A673 (cell line): Measurements from ENCODE around the gene GRAMD1B. TPM values are rescaled to one million over a fixed set of nuclear protein-coding genes. Genes with fewer than 3 reads are reported as not detected.

Source experiments
- BruUV-seq: library from RNA; stranded (reverse); fragments of 400-500 nt; replicated peaks from 2 replicates; lab custom pipeline; 2021; lab: Mats Ljungman, UMichigan
- CTCF ChIA-PET: fragments of 300-600 bp; sonication (Branson Sonifier 250); formaldehyde crosslinking; loops from one replicate; lab custom pipeline; 2022; ENCODE audit warnings: antibody characterized with exemption; lab: Charles Lee
- POLR2A ChIA-PET: fragments of 300-600 bp; sonication (Branson Sonifier 250); formaldehyde crosslinking; loops from one replicate; lab custom pipeline; 2022; ENCODE audit warnings: antibody characterized with exemption; ENCODE audit not compliant: low non-redundant PET; lab: Charles Lee
- DNase-seq: peaks from one replicate; pipeline ENCODE4 v3.0.0-alpha.2; 2015; ENCODE audit warnings: low spot score
- H3K27ac ChIP-seq: fragments of 200-600 bp; sonication (generic); 2 replicates; pipeline ENCODE4 v1.5.1; 2016; ENCODE audit warnings: mixed run types, low read depth, mild to moderate bottlenecking, mixed read lengths, antibody characterized with exemption, low read length; ENCODE audit not compliant: poor library complexity, severe bottlenecking
- H3K27me3 ChIP-seq: fragments of 200-600 bp; sonication (generic); replicated peaks from 2 replicates; pipeline ENCODE4 v1.6.1; 2017; ENCODE audit warnings: mixed run types, low read depth, mild to moderate bottlenecking, mixed read lengths, antibody characterized with exemption, low read length; ENCODE audit not compliant: insufficient read depth, poor library complexity
- H3K36me3 ChIP-seq: fragments of 200-600 bp; sonication (generic); 2 replicates; pipeline ENCODE4 v1.6.1; 2016; ENCODE audit warnings: mixed run types, mild to moderate bottlenecking, mixed read lengths, antibody characterized with exemption, low read length; ENCODE audit not compliant: insufficient read depth, poor library complexity, severe bottlenecking
- H3K4me1 ChIP-seq: fragments of 200-600 bp; sonication (generic); 2 replicates; pipeline ENCODE4 v1.6.1; 2017; ENCODE audit warnings: mixed run types, mild to moderate bottlenecking, mixed read lengths, antibody characterized with exemption, low read length; ENCODE audit not compliant: insufficient read depth, poor library complexity, severe bottlenecking
- H3K4me3 ChIP-seq: fragments of 200-600 bp; sonication (generic); 2 replicates; pipeline ENCODE4 v1.5.1; 2016; ENCODE audit warnings: low read depth, mixed run types, mild to moderate bottlenecking, mixed read lengths, low read length; ENCODE audit not compliant: poor library complexity, severe bottlenecking
- H3K9me3 ChIP-seq: fragments of 200-600 bp; sonication (generic); 2 replicates; pipeline ENCODE4 v1.6.1; 2016; ENCODE audit warnings: mixed run types, low read depth, mild to moderate bottlenecking, mixed read lengths, antibody characterized with exemption, low read length; ENCODE audit not compliant: poor library complexity, severe bottlenecking
- CTCF ChIP-seq: fragments of 300-800, 200-600 bp; sonication (generic); conservative IDR thresholded peaks from 2 replicates; pipeline ENCODE4 v1.5.1; 2017; ENCODE audit warnings: low read depth, mild to moderate bottlenecking, antibody characterized with exemption, low read length, moderate library complexity, mixed read lengths
- EZH2 ChIP-seq: fragments of 200-600 bp; sonication (generic); IDR thresholded peaks from 2 replicates; pipeline ENCODE4 v1.6.1; 2017; ENCODE audit warnings: borderline replicate concordance, low read depth, mild to moderate bottlenecking, mixed read lengths, antibody characterized with exemption, low read length; ENCODE audit not compliant: poor library complexity, severe bottlenecking
- intact Hi-C: fragments of 100-400 bp; cut with micrococcal nuclease; formaldehyde crosslinking; loops from one replicate; pipeline ENCODE4 v1.10.0; 2022; ENCODE audit not compliant: unreplicated experiment
- total RNA-seq: library from RNA; stranded (reverse); gene quantifications from 2 replicates; pipeline ENCODE4 v1.2.3, GENCODE V29; 2021

The GRAMD1B gene
- total RNA-seq, 1 experiment from 2014 or later, result 13.0 TPM

GRCh38 chr11:123561431-123561800, 131.3 kb downstream of the GRAMD1B start:
- Histone ChIP-seq H3K4me1 (peaks cover 19% of the 10 kb centered on the region), H3K36me3 (no peaks in the 10 kb centered on the region), H3K27me3 (no peaks in the 10 kb centered on the region), H3K4me3 (no peak overlapping the region), H3K27ac (no peak overlapping the region), H3K9me3 (no peaks in the 10 kb centered on the region)
- TF ChIP-seq EZH2 (no peak), CTCF (no peak)
- no peak for DNase-seq
- ChIA-PET POLR2A (no interaction called here), CTCF (interaction anchor here (1.8 kb wide), 1 partner anchor 15 kb away, joined by 5 read pairs; no protein-coding TSS in a partner anchor)
- intact Hi-C loops, result no loop called here
- BruUV-seq, result no TSS peak

- Histone ChIP-seq H3K4me1 (peaks cover 19% of the 10 kb centered on the region), H3K36me3 (no peaks in the 10 kb centered on the region), H3K4me3 (no peak overlapping the region), H3K27me3 (no peaks in the 10 kb centered on the region), H3K27ac (no peak overlapping the region), H3K9me3 (no peaks in the 10 kb centered on the region)
- ChIA-PET CTCF (interaction anchor here (0.5 to 1.8 kb wide), 2 partner anchors 15 to 458 kb away, joined by 5 to 6 read pairs; no protein-coding TSS in a partner anchor), POLR2A (no interaction called here)
- TF ChIP-seq CTCF, result no peak
- TF ChIP-seq EZH2, result no peak
- BruUV-seq, result no TSS peak
- intact Hi-C loops, result no loop called here
- DNase-seq, result no peak
These were observed 132.1 kb downstream of the GRAMD1B start for GRCh38 chr11:123562158-123562557.

GRCh38 chr11:123562829-123563228, 132.8 kb downstream of the GRAMD1B start:
- intact Hi-C loops, result no loop called here
- no peaks in the 10 kb centered on the region for H3K36me3 ChIP-seq
- no peak for DNase-seq
- no peaks in the 10 kb centered on the region for H3K27me3 ChIP-seq
- no peaks in the 10 kb centered on the region for H3K9me3 ChIP-seq
- BruUV-seq, result no TSS peak
- no peak overlapping the region for H3K27ac ChIP-seq
- no peak for TF ChIP-seq EZH2
- peaks cover 19% of the 10 kb centered on the region for H3K4me1 ChIP-seq
- no peak overlapping the region for H3K4me3 ChIP-seq
- CTCF ChIA-PET, result interaction anchor here (1.8 kb wide), 1 partner anchor 14 kb away, joined by 5 read pairs; no protein-coding TSS in a partner anchor
- POLR2A ChIA-PET, result no interaction called here

DNA sequence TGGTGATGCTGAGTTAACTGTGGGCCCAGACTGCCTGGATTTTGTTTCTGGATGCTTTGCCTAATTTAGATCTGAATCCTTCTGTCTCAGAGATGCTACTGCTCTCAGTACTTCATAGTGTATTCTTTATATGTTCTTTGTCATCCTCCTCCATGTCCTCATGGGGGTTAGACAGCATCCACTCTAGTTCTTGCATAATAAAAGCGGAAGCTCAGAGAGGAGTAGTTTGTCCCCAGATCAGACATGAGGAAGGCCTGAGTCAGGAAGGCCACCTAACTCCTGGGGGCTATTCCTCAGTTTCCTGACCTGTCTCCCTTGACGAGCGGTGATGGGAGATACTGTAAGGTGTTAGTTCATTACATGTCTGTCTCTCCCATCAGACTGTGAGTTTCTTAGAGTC, 134.2 kb downstream of the GRAMD1B start:
- no peaks in the 10 kb centered on the region for H3K27me3 ChIP-seq
- no peaks in the 10 kb centered on the region for H3K9me3 ChIP-seq
- H3K27ac ChIP-seq, result no peak overlapping the region
- no peak overlapping the region for H3K4me3 ChIP-seq
- peaks cover 19% of the 10 kb centered on the region for H3K4me1 ChIP-seq
- BruUV-seq, result no TSS peak
- TF ChIP-seq EZH2 (no peak), CTCF (no peak)
- H3K36me3 ChIP-seq, result no peaks in the 10 kb centered on the region
- intact Hi-C loops, result no loop called here
- no peak for DNase-seq
- CTCF ChIA-PET, result no interaction called here
- POLR2A ChIA-PET, result no interaction called here
